Measurements from ENCODE around the gene MRPL12.
A peak's percentile ranks its signal among the peaks of the same experiment; 100 is the strongest.
"Not testable (repeated sequence)": the region's sequence is repeated elsewhere in the genome, so short reads cannot be mapped to it uniquely, and the experiment has no call there.

MRPL12 gene

DNA sequence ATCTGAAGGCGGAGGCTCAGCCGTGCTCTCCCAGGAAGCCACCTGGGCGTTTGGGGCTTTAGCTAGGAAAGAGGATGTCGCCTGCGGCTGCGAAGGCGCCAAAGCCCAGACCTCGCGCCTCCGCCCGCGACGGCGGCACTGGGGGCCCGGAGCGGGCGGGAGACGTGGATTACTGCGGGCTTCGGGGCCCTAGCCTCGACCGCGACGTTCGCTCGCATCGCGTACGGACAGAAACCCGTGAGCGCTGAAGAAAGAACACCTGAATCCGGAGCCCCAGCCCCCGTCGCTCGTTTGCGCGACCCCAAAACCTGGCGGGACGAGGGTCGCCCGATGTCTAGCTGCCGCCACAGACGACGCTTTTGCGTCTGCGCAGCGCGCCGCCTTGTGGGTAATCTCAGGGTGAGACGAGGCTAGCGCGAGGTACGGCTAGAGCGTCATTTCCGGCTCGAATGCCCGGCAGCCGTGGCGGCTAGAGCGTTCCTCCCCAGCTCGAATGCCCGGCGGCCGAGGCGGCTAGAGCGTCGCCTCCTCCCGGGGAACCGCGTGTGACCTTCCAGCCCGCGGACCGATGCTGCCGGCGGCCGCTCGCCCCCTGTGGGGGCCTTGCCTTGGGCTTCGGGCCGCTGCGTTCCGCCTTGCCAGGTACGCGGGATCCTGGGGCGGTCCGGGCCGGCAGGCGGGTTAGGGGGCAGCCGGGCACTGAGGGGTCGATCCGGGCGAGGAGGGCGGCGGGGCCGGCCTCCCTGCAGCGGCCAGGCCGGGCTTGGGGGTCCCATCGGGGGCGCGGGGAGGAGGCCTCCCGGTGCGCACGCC is at the start of gene MRPL12:
MRPL12 (plus strand) TSS at position 434 of the 813 bp plus-strand sequence; CDS start at position 569, 135 bp downstream.
- peak; percentile 72 to 82 for DNase-seq (ENCODE audit: low read depth in 1 of 2, low spot score in 1 of 2)

DNA sequence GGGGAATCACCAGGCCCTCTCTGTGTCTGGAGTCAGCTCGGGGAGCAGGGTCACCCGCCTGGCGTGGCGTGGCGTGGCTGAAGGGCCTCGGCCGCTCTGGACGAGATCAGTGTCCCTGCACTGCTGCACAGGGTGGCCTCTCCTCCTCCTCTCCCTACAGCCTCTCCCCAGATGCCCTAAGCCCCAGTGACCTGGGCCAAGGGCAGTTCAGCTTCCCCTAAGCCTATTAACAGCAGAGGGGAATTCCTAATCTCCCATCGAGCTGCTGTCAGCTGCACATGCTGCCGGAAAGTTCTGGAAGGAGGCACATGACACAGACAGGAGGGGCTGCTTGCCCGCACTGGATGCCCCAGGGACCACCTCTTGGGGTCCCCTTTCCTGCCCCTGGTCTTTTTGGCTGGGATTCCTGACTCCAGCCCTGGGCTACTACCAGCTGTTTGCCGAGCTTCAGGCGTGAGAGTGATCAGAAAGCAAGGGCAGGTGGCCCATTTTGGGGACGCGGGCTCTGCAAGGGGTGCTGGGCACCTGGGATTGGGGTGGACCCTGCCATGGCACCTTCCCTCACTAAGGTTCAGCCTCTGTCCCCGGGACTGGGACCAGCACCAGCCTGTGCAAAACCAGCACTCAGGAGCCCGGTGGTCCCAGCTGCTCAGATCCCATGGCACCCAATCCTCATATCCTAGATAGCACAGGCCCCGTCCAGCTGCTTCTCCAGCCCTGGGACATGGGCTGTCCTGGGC is 47.6 kb upstream of the MRPL12 start:
- no peak for DNase-seq (ENCODE audit: low read depth in 1 of 2, low spot score in 1 of 2)

- no peak for DNase-seq (ENCODE audit: low read depth in 1 of 2, low spot score in 1 of 2)
Measured at GRCh38 chr17:81656118-81656743, 46.9 kb upstream of the MRPL12 start, which contains the start of gene PDE6G. PDE6G (minus strand) TSS chr17:81656542; CDS start chr17:81653305, 3,237 bp downstream.

DNA sequence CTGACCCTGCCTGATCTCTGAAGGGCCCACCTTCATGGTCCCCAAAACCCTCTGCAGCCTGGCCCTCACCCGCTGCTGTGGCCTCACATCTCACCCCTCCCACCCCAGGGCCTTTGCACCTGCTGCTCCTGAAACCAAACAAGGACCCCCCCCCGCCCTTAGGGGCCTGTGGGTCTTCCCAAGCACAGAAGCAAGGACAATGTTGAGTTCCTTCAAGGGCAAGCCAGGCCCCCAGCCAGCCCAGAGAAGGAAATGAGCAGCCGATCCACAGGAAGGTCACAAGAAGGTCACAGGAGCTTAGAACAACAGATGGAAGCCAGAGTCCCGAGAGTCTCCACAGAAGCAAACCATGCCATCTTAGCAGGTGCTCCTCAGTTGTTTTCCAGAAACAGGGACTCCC is 46.3 kb upstream of the MRPL12 start:
- DNase-seq (ENCODE audit: low read depth in 1 of 2, low spot score in 1 of 2): no peak

- DNase-seq (ENCODE audit: low read depth in 1 of 2, low spot score in 1 of 2): no peak
Measured at GRCh38 chr17:81659038-81659437, 44.1 kb upstream of the MRPL12 start.

DNA sequence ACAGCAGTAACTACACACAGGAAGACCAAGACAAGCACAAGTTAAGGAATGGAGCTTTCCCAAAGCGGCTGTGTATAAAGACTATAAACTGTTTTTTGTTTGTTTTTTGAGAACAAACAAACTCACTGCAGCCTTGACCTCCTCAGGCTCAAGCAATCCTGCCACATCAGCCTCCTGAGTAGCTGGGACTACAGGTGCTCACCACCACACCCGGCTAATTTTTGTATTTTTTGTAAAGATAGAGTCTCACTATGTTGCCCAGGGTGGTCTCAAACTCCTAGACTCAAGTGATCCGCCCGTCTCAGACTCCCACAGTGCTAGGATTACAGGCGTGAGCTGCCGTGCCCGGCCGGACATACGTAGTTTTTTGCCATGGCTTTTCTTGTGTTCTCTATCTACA is 42.7 kb upstream of the MRPL12 start:
- no peak for DNase-seq (ENCODE audit: low read depth in 1 of 2, low spot score in 1 of 2)

- DNase-seq (ENCODE audit: low read depth in 1 of 2, low spot score in 1 of 2): no peak
Measured at GRCh38 chr17:81662002-81662401, 41.2 kb upstream of the MRPL12 start.

DNA sequence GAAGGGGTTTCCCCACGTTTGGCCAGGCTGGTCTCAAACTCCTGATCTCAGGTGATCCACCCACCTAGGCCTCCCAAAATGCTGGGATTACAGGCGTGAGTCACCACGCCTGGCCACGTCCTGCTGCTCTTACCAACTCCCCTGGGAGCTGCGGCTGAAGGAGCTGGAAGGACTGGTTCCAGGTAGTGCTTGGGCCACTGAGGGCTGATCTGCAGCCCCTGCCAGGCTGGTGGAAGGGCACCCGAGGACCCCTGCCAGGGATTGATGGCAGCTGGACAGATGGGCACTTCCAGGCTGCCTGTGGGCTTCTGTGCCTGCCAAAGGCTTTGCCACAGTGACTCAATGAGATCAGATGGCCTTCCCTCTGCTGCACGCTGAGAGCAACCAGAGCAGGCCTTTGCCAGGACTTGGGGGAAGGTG is 39.1 kb upstream of the MRPL12 start:
- no peak for DNase-seq (ENCODE audit: low read depth in 1 of 2, low spot score in 1 of 2)

- DNase-seq (ENCODE audit: low read depth in 1 of 2, low spot score in 1 of 2): peak; percentile 55 to 62
Measured at GRCh38 chr17:81665205-81666091, 37.7 kb upstream of the MRPL12 start.

GRCh38 chr17:81666092-81666341 is 37.1 kb upstream of the MRPL12 start:
- no peak for DNase-seq (ENCODE audit: low read depth in 1 of 2, low spot score in 1 of 2)

DNA sequence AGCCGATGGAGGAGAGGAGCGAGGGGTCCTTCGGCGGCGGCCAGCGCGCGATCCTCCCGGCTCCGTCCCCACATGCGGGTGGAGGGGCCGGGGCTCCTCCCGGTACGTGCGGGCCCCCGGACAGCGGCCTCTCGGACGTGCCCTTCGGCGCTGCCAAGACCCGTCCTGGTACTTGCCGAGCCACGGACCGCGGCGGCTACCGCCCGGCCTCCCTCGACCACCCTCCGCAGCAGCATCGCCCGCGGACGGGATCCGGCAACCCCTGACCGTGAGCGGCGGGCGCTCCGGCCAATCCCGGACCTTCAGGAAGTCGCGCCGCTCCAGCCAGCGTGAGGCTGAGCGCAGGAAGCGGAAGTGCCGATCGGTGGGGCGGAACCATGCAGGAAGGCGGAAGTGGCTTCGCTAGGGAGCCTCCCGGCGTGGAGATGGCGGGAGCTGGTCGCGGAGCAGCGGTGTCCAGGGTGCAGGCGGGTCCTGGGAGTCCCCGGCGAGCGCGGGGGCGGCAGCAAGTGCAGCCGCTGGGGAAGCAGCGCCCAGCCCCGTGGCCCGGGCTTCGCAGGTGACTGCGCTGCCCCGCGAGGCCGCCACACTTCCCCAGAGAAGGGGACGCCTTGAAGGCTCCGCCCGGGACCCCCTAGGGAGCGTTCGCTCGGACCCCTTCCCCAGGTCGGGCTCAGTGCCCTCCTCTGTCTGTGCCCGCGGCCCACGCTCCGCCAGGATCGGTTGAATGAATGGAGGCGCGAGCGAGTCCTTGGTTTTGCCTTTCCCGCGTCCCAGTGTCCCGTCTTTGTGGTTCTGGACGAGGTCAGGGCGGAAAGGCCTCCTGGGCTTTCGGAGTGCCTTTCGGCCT is 36.6 kb upstream of the MRPL12 start, which contains the start of the genes CCDC137 and OXLD1:
CCDC137 (plus strand) TSS at position 396 of the 850 bp plus-strand sequence; CDS start at position 426, 30 bp downstream.
OXLD1 (minus strand) TSS at position 264 of the 850 bp plus-strand sequence; CDS start at position 236, 28 bp downstream.
- peak; percentile 84 to 92 for DNase-seq (ENCODE audit: low read depth in 1 of 2, low spot score in 1 of 2)

DNA sequence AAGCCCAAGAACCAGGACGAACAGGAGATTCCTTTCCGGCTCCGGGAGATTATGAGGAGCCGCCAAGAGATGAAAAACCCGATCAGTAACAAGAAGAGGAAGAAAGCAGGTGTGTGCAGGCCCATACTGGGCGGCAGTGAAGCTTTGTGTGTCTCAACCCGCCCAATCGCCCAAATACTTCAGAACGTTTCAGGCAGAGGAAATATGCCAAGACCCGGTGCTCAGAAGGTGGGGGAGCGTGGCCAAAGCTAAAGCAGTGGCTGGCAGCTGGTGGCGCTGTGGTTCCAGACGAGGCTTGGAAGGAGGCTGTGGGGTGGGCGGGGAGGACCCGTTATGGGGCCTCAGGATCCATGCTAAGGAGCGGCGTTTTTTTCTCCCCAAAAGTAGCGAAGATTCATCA is 35.4 kb upstream of the MRPL12 start:
- DNase-seq (ENCODE audit: low read depth in 1 of 2, low spot score in 1 of 2): no peak

GRCh38 chr17:81672504-81672903 is 30.7 kb upstream of the MRPL12 start:
- DNase-seq (ENCODE audit: low read depth in 1 of 2, low spot score in 1 of 2): no peak

DNA sequence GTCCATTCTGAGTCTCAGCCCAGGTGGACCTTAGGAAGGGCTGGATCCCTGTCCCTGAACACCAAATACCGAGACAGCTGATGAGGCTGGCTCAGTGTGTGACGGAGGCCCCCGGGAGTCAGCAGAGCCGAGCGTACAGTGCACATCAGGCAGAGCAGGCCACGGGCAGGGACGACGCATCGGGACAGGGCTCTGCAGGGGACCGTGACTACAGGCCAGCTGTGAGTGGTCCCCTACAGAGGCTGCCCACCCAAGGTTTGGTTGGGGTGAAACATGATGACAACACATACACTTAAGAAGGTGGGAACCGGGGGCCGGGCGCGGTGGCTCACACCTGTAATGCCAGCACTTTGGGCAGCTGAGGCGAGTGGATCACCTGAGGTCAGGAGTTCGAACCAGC is 30.2 kb upstream of the MRPL12 start:
- DNase-seq (ENCODE audit: low read depth in 1 of 2, low spot score in 1 of 2): no peak

- no peak for DNase-seq (ENCODE audit: low read depth in 1 of 2, low spot score in 1 of 2)
Measured at GRCh38 chr17:81673561-81674258, 29.5 kb upstream of the MRPL12 start.

DNA sequence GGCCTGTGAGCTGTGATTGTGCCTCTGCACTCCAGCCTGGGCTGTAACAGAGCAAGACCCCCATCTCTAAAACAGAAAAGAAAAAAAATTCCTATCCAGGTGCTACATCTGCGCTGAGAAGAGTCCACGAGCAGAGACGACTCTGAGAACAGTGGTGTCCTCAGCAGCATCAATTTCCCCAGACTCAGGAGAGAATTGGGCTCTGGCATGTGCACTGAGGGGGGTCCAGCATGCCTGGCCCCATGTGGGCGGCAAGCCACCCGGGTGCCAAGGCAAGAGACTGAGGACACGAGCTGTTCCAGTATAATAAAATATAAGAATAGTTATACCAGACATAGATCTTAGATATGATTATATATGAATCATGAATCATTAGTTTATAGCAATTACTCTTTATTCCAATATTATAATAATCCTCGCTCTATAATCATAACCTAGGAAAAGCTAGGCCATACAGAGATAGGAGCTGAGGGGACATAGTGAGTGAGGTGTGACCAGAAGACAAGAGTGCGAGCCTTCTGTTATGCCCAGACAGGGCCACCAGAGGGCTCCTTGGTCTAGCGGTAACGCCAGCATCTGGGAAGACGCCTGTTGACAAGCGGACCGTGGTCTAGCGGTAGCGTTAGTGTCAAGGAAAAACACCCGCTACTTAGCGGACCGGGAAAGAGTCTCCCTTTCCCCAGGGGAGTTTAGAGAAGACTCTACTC is 27.5 kb upstream of the MRPL12 start:
- DNase-seq (ENCODE audit: low read depth in 1 of 2, low spot score in 1 of 2): not testable (repeated sequence)

- DNase-seq (ENCODE audit: low read depth in 1 of 2, low spot score in 1 of 2): no peak
Measured at GRCh38 chr17:81676906-81677305, 26.3 kb upstream of the MRPL12 start.

- no peak for DNase-seq (ENCODE audit: low read depth in 1 of 2, low spot score in 1 of 2)
Measured at GRCh38 chr17:81680150-81680549, 23.0 kb upstream of the MRPL12 start.

DNA sequence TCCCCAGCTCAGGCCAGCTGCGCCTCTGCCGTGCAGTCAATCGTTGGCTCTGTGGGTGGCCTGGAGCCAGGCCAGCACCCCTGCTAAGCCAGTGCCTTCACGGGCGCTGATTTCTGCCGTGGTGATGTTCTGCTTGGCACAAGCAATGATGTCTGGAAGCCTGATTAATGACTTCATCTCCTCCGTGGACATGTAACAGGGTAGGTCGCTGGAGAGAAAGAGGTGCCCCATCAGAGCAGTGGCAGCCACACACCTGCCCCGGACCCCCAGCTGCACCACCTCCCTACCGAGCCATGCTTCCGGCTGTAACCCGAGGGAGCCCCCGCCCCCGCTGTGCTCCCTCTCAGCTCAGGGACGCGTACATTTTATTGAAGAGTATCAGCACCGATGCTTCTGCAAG is 21.5 kb upstream of the MRPL12 start:
- no peak for DNase-seq (ENCODE audit: low read depth in 1 of 2, low spot score in 1 of 2)

Measured in activated CD4-positive, alpha-beta T cell treated with anti-CD3 and anti-CD28 coated beads, Interleukin-2, amount 50 U/mL, for 24 hours (primary cell).